Keratinocyte (primary cell): ENCODE data around the gene SBNO2. TPM values are rescaled to one million over a fixed set of nuclear protein-coding genes. Genes with fewer than 3 reads are reported as not detected.

Experiments
- DNase-seq: peaks from one replicate; pipeline ENCODE4 v3.0.0-alpha.2; 2011; ENCODE audit warnings: low read depth, missing footprints, low spot score
- FAIRE-seq: peaks from 2 replicates; lab custom pipeline; 2011; peaks lifted over from hg19 to GRCh38; lab: Jason Lieb, UNC
- H2AFZ ChIP-seq: 2 replicates; pipeline ENCODE4 v1.6.0; 2012; ENCODE audit warnings: low read length, control low read depth, inconsistent platforms; ENCODE audit not compliant: control insufficient read depth
- H3K27ac ChIP-seq: 2 replicates; pipeline ENCODE4 v1.5.1; 2011; ENCODE audit warnings: low read length; ENCODE audit not compliant: control insufficient read depth, insufficient read depth
- H3K27me3 ChIP-seq: 3 replicates; pipeline ENCODE4 v1.6.0; 2011; ENCODE audit warnings: low read length; ENCODE audit not compliant: control insufficient read depth, insufficient read depth; ENCODE audit errors: extremely low read depth
- H3K36me3 ChIP-seq, 2 experiments: 2 replicates in 1 of 2; 3 replicates in 1 of 2; pipeline ENCODE4 v1.5.1; 2011; ENCODE audit warnings: low read length in 2 of 2, mild to moderate bottlenecking in 1 of 2; ENCODE audit not compliant: control insufficient read depth in 2 of 2, insufficient read depth in 2 of 2; ENCODE audit errors: extremely low read depth in 1 of 2
- H3K4me1 ChIP-seq: 3 replicates; pipeline ENCODE4 v1.5.1; 2011; ENCODE audit warnings: low read length; ENCODE audit not compliant: control insufficient read depth, insufficient read depth; ENCODE audit errors: extremely low read depth
- H3K4me2 ChIP-seq: 3 replicates; pipeline ENCODE4 v1.6.0; 2011; ENCODE audit warnings: low read depth, low read length; ENCODE audit not compliant: control insufficient read depth, insufficient read depth; ENCODE audit errors: extremely low read depth
- H3K4me3 ChIP-seq, 3 experiments: fragments of 200-600 bp in 1 of 3; sonication (generic) in 1 of 3; 2 replicates in 2 of 3; 3 replicates in 1 of 3; pipeline ENCODE4 v1.5.1; 2011 to 2016; ENCODE audit warnings: low read length in 3 of 3, mild to moderate bottlenecking in 3 of 3, control low read depth in 2 of 3, inconsistent platforms in 1 of 3, low read depth in 1 of 3, mixed read lengths in 1 of 3, mixed run types in 1 of 3, moderate library complexity in 1 of 3; ENCODE audit not compliant: control insufficient read depth in 2 of 3, insufficient read depth in 2 of 3; ENCODE audit errors: extremely low read depth in 1 of 3
- H3K79me2 ChIP-seq: 2 replicates; pipeline ENCODE4 v1.6.0; 2012; ENCODE audit warnings: low read length; ENCODE audit not compliant: control insufficient read depth, insufficient read depth
- H3K9ac ChIP-seq: 3 replicates; pipeline ENCODE4 v1.6.0; 2011; ENCODE audit warnings: low read length; ENCODE audit not compliant: control insufficient read depth, insufficient read depth; ENCODE audit errors: extremely low read depth
- H3K9me1 ChIP-seq: 3 replicates; pipeline ENCODE4 v1.6.0; 2011; ENCODE audit warnings: low read length; ENCODE audit not compliant: control insufficient read depth, insufficient read depth; ENCODE audit errors: extremely low read depth
- H3K9me3 ChIP-seq: 2 replicates; pipeline ENCODE4 v1.5.1; 2012; ENCODE audit warnings: low read depth, low read length; ENCODE audit not compliant: control insufficient read depth
- H4K20me1 ChIP-seq: 3 replicates; pipeline ENCODE4 v1.6.0; 2011; ENCODE audit warnings: low read length; ENCODE audit not compliant: control insufficient read depth, insufficient read depth; ENCODE audit errors: extremely low read depth
- EZH2 ChIP-seq: IDR thresholded peaks from one replicate; pipeline ENCODE4 v1.6.1; 2012; ENCODE audit warnings: inconsistent platforms, mild to moderate bottlenecking, low read length, moderate library complexity
- dilution Hi-C: fragments of 300-500 bp; cut with MboI; formaldehyde crosslinking; loops from one replicate; pipeline ENCODE4 v1.7.0; 2020; ENCODE audit warnings: low sequenced_read_pairs; ENCODE audit not compliant: extremely low pct_ligation_motif_present
- polyA plus RNA-seq, 5 experiments: library from polyadenylated mRNA; depleted of rRNA in 3 of 5; stranded (reverse) in 3 of 5; stranded (forward) in 1 of 5; unstranded in 1 of 5; fragments of >200 nt; gene quantifications; 1 replicate in 1 of 5; 2 replicates in 3 of 5; 3 replicates in 1 of 5; pipeline versions ENCODE4 v1.2.1 to v1.2.3, GENCODE V29; 2011 to 2012; ENCODE audit warnings: missing spikeins in 2 of 5, low read depth in 1 of 5, low replicate concordance in 1 of 5
- TF ChIP-seq, protein P1 (sequence below), 3 experiments: IDR thresholded peaks in 1 of 3; conservative IDR thresholded peaks in 1 of 3; optimal IDR thresholded peaks in 1 of 3; 2 replicates in 2 of 3; 3 replicates in 1 of 3; pipeline versions ENCODE3 to v1.5.1; 2011; ENCODE audit warnings: low read length in 3 of 3, mild to moderate bottlenecking in 3 of 3, moderate library complexity in 2 of 3, control low read depth in 1 of 3, inconsistent platforms in 1 of 3; ENCODE audit not compliant: insufficient read depth in 2 of 3; ENCODE audit errors: extremely low read depth in 1 of 3

SBNO2 gene
- polyA plus RNA-seq, 1 donor (not counting 4 experiments of a cell fraction or from before 2014, with no cell fraction given): 10.9 TPM

DNA sequence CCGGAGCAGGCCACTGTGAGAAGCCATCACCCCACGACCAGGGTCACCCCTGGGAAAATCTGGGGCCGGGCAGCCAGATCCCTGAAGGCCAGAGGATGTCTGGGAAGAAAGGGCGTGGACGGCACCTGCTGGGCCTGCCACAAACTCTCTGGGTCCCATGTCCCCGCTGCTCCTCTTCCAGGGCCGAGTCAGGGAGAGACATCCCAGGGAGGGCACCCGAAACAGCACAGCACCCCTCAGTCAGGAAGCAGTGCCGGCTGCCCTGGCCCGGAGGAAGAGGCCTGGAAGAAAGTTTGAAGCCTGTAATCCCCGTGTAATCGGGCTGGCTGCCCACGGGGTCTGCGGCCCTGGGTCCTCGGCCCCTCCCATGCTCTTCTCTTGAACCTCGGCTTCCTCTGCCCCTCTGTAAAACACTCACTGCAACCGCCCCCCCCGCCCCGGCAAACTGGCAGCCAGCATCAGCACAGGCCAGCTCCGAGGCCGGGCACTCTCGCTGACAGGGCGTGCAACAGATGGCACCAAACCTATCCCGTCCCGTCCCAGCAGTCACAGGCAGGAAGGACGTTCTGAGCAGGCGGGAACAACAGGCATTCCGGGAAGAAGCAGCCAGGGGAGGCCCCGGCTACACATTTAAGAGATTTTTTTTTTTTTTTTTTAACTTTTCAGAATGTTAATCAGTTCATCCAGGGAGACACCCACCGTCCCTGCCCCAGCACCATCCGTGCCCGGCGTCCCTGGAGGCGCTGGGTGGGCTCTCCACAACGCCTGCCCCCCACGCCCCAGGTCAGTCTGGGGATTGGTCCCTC is 1.5 kb downstream of the SBNO2 start:
- no peak for FAIRE-seq

DNA sequence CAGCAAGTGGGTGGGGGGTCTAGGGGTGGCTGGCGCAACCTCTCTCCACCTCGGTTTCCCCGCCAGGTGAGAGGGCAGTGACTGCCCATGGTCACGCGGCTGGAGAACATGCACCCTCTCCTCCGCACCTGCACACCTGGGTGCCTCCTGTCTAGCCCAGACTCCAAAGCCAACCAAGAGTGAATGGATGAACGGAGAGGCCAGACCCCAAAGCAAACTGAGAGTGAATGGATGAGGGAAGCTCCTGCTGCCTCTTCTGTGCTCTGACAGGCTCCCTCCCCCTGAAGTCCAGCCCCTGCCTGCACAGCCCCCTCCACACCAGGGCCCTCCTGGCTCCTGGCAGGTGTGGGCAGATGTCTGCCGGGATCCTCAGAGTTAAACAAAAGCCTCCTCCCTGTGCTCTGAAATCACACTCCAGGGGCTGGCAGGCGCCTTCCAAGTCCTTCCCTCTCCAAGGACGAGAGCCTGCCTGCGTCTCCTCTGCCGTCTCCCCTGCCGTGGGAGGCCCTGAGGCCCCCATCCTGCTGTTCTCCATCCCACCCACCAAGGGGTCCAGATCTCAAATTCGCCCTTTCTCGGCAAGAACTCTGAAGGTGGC is 2.2 kb downstream of the SBNO2 start:
- H3K4me1 ChIP-seq: peaks cover 60% of the 10 kb centered on the region
- no peaks in the 10 kb centered on the region for H3K27me3 ChIP-seq
- peaks cover 69% of the 10 kb centered on the region for H3K79me2 ChIP-seq
- peaks cover 5 to 15% of the 10 kb centered on the region in 2 experiments for H3K36me3 ChIP-seq
- peak overlapping the region; percentile 93 for H3K4me2 ChIP-seq
- H2AFZ ChIP-seq: no peak overlapping the region
- FAIRE-seq (no peak), DNase-seq (no peak)
- peaks cover 5% of the 10 kb centered on the region for H3K9me1 ChIP-seq
- peaks cover 20% of the 10 kb centered on the region for H4K20me1 ChIP-seq
- dilution Hi-C loops: no loop called here
- H3K4me3 ChIP-seq: peak overlapping the region; percentile 87 to 94 (median 92)
- peak overlapping the region; percentile 64 for H3K27ac ChIP-seq
- H3K9ac ChIP-seq: peak overlapping the region; percentile 92
- H3K9me3 ChIP-seq: no peaks in the 10 kb centered on the region
- TF ChIP-seq EZH2: no peak
- TF ChIP-seq, protein P1, sequence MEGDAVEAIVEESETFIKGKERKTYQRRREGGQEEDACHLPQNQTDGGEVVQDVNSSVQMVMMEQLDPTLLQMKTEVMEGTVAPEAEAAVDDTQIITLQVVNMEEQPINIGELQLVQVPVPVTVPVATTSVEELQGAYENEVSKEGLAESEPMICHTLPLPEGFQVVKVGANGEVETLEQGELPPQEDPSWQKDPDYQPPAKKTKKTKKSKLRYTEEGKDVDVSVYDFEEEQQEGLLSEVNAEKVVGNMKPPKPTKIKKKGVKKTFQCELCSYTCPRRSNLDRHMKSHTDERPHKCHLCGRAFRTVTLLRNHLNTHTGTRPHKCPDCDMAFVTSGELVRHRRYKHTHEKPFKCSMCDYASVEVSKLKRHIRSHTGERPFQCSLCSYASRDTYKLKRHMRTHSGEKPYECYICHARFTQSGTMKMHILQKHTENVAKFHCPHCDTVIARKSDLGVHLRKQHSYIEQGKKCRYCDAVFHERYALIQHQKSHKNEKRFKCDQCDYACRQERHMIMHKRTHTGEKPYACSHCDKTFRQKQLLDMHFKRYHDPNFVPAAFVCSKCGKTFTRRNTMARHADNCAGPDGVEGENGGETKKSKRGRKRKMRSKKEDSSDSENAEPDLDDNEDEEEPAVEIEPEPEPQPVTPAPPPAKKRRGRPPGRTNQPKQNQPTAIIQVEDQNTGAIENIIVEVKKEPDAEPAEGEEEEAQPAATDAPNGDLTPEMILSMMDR (optimal IDR thresholded peaks at IDR 0.05 in 1 of 3, IDR thresholded peaks at IDR 0.05 in 1 of 3, conservative IDR thresholded peaks at IDR 0.05 in 1 of 3; ENCODE audit: extremely low read depth in 1 of 3, insufficient read depth in 2 of 3, low read length in 3 of 3): no peak

More for the DNA sequence above, 1.5 kb downstream of the SBNO2 start:
- dilution Hi-C loops: no loop called here
- H3K9me1 ChIP-seq: peaks cover 5% of the 10 kb centered on the region
- peaks cover 66% of the 10 kb centered on the region for H3K4me1 ChIP-seq
- H3K79me2 ChIP-seq: peaks cover 62% of the 10 kb centered on the region
- peaks cover 16% of the 10 kb centered on the region for H4K20me1 ChIP-seq
- DNase-seq: no peak
- peaks cover 2 to 13% of the 10 kb centered on the region in 2 experiments for H3K36me3 ChIP-seq
- H3K9me3 ChIP-seq: no peaks in the 10 kb centered on the region
- TF ChIP-seq, protein P1 (optimal IDR thresholded peaks at IDR 0.05 in 1 of 3, IDR thresholded peaks at IDR 0.05 in 1 of 3, conservative IDR thresholded peaks at IDR 0.05 in 1 of 3; ENCODE audit: extremely low read depth in 1 of 3, insufficient read depth in 2 of 3, low read length in 3 of 3): peak in 1 of 3 experiments; percentile 11
- no peak for TF ChIP-seq EZH2
- H3K4me2 ChIP-seq: peak overlapping the region; percentile 93
- H2AFZ ChIP-seq: no peak overlapping the region
- peak overlapping the region; percentile 92 for H3K9ac ChIP-seq
- H3K27me3 ChIP-seq: no peaks in the 10 kb centered on the region
- peak overlapping the region; percentile 82 for H3K27ac ChIP-seq
- H3K4me3 ChIP-seq: peak overlapping the region; percentile 87 to 94 (median 92)
